Prostate gland (tissue), 2 donors: ENCODE data around the gene MUC12.

Source experiments
- CTCF ChIP-seq, 4 experiments: fragments of 200-600 bp in 2 of 4; fragments of 450-650 bp in 2 of 4; sonication (generic) in 2 of 4; IDR thresholded peaks; 1 replicate in 3 of 4; 2 replicates in 1 of 4; pipeline ENCODE4 v1.5.1; 2016 to 2019; ENCODE audit warnings: antibody characterized with exemption in 4 of 4, mild to moderate bottlenecking in 2 of 4, moderate library complexity in 2 of 4
- POLR2A ChIP-seq: fragments of 450-650 bp; IDR thresholded peaks from one replicate; pipeline ENCODE4 v1.6.1; 2016; ENCODE audit warnings: antibody characterized with exemption, mild to moderate bottlenecking
- POLR2AphosphoS5 ChIP-seq: sonication (generic); formaldehyde crosslinking; IDR thresholded peaks from one replicate; pipeline ENCODE4 v1.6.1; 2017; ENCODE audit warnings: antibody characterized with exemption

DNA sequence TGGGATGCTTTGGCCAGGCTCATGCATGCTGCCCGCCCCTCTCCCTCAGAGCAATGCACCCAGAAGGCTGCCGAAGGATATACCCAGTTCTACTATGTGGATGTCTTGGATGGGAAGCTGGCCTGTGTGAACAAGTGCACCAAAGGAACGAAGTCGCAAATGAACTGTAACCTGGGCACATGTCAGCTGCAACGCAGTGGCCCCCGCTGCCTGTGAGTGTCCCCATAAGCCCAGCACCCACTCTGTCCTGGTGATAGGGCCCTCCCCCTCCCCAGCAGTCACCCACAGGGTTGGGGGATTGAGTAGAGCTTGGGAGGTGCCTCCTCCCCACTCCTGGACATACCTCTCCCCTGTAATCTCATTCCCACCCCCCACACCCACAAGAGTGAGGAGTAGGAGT is 43.6 kb downstream of the MUC12 start:
- TF ChIP-seq CTCF (IDR thresholded peaks at IDR 0.05) (no peak), POLR2A (no peak), POLR2AphosphoS5 (no peak)
